Sigmoid colon (tissue), 4 donors: ENCODE measurements around the gene SAP30BP.

Experiments
- CTCF ChIP-seq, 4 experiments: fragments of 450-650 bp in 3 of 4; fragments of 200-600 bp in 1 of 4; IDR thresholded peaks; one replicate each; pipeline ENCODE4 v1.5.1; 2016 to 2019; ENCODE audit warnings: antibody characterized with exemption in 4 of 4, mild to moderate bottlenecking in 3 of 4, moderate library complexity in 2 of 4
- EP300 ChIP-seq, 4 donors: sonication (generic); formaldehyde crosslinking; IDR thresholded peaks; one replicate each; pipeline ENCODE4 v1.6.1; 2017; ENCODE audit warnings: antibody characterized with exemption in 4 of 4
- POLR2A ChIP-seq, 2 donors: fragments of 450-650 bp; IDR thresholded peaks; one replicate each; pipeline ENCODE4 v1.6.1; 2016; ENCODE audit warnings: antibody characterized with exemption in 2 of 2, mild to moderate bottlenecking in 2 of 2, moderate library complexity in 2 of 2
- POLR2AphosphoS5 ChIP-seq, 4 donors: sonication (generic); formaldehyde crosslinking; IDR thresholded peaks; one replicate each; pipeline ENCODE4 v1.6.1; 2017; ENCODE audit warnings: antibody characterized with exemption in 4 of 4

DNA sequence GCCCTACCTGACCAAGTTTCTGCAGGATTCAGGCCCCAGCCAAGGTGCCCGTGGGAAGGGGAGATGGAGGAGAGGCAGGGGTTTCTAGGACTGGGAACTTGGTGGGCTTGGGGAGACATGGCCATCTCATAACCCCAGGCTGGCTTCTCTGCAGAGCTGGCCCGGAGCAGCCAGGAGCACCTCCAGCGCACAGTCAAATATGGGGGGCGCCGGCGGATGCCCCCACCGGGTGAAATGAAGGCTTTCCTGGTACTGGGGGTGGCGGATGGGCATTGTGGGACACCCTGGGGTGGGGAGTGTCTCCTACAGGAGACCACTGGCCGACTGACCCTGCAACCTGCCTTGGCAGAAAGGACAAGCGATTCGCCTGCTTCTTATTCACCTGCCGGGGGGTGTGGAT lies 43.1 kb upstream of the SAP30BP start:
- TF ChIP-seq POLR2AphosphoS5 (IDR thresholded peaks at IDR 0.05) (no peak), CTCF (IDR thresholded peaks at IDR 0.05) (no peak), EP300 (IDR thresholded peaks at IDR 0.05) (no peak), POLR2A (IDR thresholded peaks at IDR 0.05) (no peak)
